Neural cell (in vitro differentiated cells): ENCODE measurements around the gene NDUFB11. TPM values are rescaled to one million over a fixed set of nuclear protein-coding genes. Genes with fewer than 3 reads are reported as not detected.

ENCODE experiments used
- H2AFZ ChIP-seq: fragments of 200-600, 300-800 bp; sonication (generic), shearing (Covaris generic); 2 replicates; pipeline ENCODE4 v1.6.0; 2014; ENCODE audit warnings: low read depth, mild to moderate bottlenecking, antibody characterized with exemption, low read length, moderate library complexity
- H3F3A ChIP-seq: fragments of 200-600 bp; shearing (Covaris generic); 2 replicates; pipeline ENCODE4 v1.6.1; 2016; ENCODE audit warnings: mild to moderate bottlenecking, moderate library complexity, mixed read lengths, antibody characterized with exemption, low read length; ENCODE audit not compliant: insufficient read depth, poor library complexity, severe bottlenecking
- H3K27ac ChIP-seq: fragments of 200-600, 300-800 bp; sonication (generic), shearing (Covaris generic); 2 replicates; pipeline ENCODE4 v1.5.1; 2014; ENCODE audit warnings: mild to moderate bottlenecking, low read length, moderate library complexity
- H3K27me3 ChIP-seq: fragments of 300-800, 200-600 bp; sonication (generic), shearing (Covaris generic); 2 replicates; pipeline ENCODE4 v1.6.0; 2014; ENCODE audit warnings: mild to moderate bottlenecking, low read depth, low read length, moderate library complexity; ENCODE audit not compliant: insufficient read depth
- H3K36me3 ChIP-seq: fragments of 300-800, 200-600 bp; sonication (generic), shearing (Covaris generic); 2 replicates; pipeline ENCODE4 v1.5.1; 2014; ENCODE audit warnings: mild to moderate bottlenecking, antibody characterized with exemption, low read length, moderate library complexity; ENCODE audit not compliant: insufficient read depth
- H3K4me2 ChIP-seq: fragments of 300-800, 200-600 bp; sonication (generic), shearing (Covaris generic); 2 replicates; pipeline ENCODE4 v1.6.0; 2014; ENCODE audit warnings: mild to moderate bottlenecking, low read length
- H3K4me3 ChIP-seq: fragments of 300-800, 200-600 bp; sonication (generic), shearing (Covaris generic); 2 replicates; pipeline ENCODE4 v1.5.1; 2014; ENCODE audit warnings: mild to moderate bottlenecking, low read length, moderate library complexity
- H3K79me2 ChIP-seq: fragments of 200-600 bp; shearing (Covaris generic); replicated peaks from 2 replicates; pipeline ENCODE4 v1.6.0; 2014; ENCODE audit warnings: mild to moderate bottlenecking, low read length, moderate library complexity; ENCODE audit not compliant: insufficient read depth
- H3K9ac ChIP-seq: fragments of 300-800, 200-600 bp; sonication (generic), shearing (Covaris generic); 2 replicates; pipeline ENCODE4 v1.6.1; 2016; ENCODE audit warnings: mild to moderate bottlenecking, low read length, mixed read lengths
- H3K9me2 ChIP-seq: fragments of 200-600 bp; shearing (Covaris generic); 2 replicates; pipeline ENCODE4 v1.6.1; 2016; ENCODE audit warnings: mild to moderate bottlenecking, low read length, mixed read lengths; ENCODE audit not compliant: insufficient read depth
- H3K9me3 ChIP-seq: fragments of 200-600, 300-800 bp; sonication (generic), shearing (Covaris generic); 2 replicates; pipeline ENCODE4 v1.6.1; 2016; ENCODE audit warnings: mild to moderate bottlenecking, mixed run types, low read length, moderate library complexity, mixed read lengths
- H4K20me1 ChIP-seq: fragments of 200-600 bp; shearing (Covaris generic); 2 replicates; pipeline ENCODE4 v1.6.1; 2016; ENCODE audit warnings: mild to moderate bottlenecking, mixed run types; ENCODE audit not compliant: insufficient read depth
- EP300 ChIP-seq: fragments of 450-650 bp; conservative IDR thresholded peaks from 2 replicates; pipeline ENCODE4 v1.6.1; 2014; ENCODE audit warnings: antibody characterized with exemption, mild to moderate bottlenecking, moderate library complexity; ENCODE audit not compliant: poor library complexity, severe bottlenecking
- EZH2 ChIP-seq: fragments of 200-600, 300-800 bp; shearing (Covaris generic), sonication (generic); IDR thresholded peaks from 2 replicates; pipeline ENCODE4 v1.6.1; 2014; ENCODE audit warnings: antibody characterized with exemption, low read length, borderline replicate concordance, mild to moderate bottlenecking; ENCODE audit not compliant: insufficient read depth, poor library complexity, severe bottlenecking
- MXI1 ChIP-seq: fragments of 450-650 bp; conservative IDR thresholded peaks from 2 replicates; pipeline ENCODE4 v1.6.1; 2014; ENCODE audit warnings: antibody characterized with exemption, mild to moderate bottlenecking; ENCODE audit not compliant: poor library complexity, severe bottlenecking
- POLR2AphosphoS5 ChIP-seq: IDR thresholded peaks from 2 replicates; pipeline ENCODE4 v1.6.1; 2012
- RAD21 ChIP-seq: fragments of 450-650 bp; conservative IDR thresholded peaks from 2 replicates; pipeline ENCODE4 v1.6.1; 2014; ENCODE audit warnings: antibody characterized with exemption, mild to moderate bottlenecking, moderate library complexity
- REST ChIP-seq: IDR thresholded peaks from 2 replicates; pipeline ENCODE4 v1.6.1; 2012; ENCODE audit warnings: borderline replicate concordance
- SMC3 ChIP-seq: fragments of 450-650 bp; conservative IDR thresholded peaks from 2 replicates; pipeline ENCODE4 v1.6.1; 2014; ENCODE audit warnings: antibody characterized with exemption, mild to moderate bottlenecking, moderate library complexity; ENCODE audit not compliant: poor library complexity
- TAF1 ChIP-seq: IDR thresholded peaks from 2 replicates; pipeline ENCODE4 v1.6.1; 2012; ENCODE audit warnings: low read depth
- polyA plus RNA-seq: library from polyadenylated mRNA; depleted of rRNA; stranded (reverse); fragments of >200 nt; gene quantifications from 2 replicates; pipeline ENCODE4 v1.2.3, GENCODE V29; 2014
- TF ChIP-seq, protein P1 (sequence below): fragments of 450-650 bp; IDR thresholded peaks from 2 replicates; pipeline ENCODE4 v1.5.1; 2014; ENCODE audit warnings: antibody characterized with exemption, mild to moderate bottlenecking, moderate library complexity; ENCODE audit not compliant: poor library complexity, severe bottlenecking

Gene NDUFB11
- polyA plus RNA-seq, 1 donor from 2014 or later = 184 TPM

DNA sequence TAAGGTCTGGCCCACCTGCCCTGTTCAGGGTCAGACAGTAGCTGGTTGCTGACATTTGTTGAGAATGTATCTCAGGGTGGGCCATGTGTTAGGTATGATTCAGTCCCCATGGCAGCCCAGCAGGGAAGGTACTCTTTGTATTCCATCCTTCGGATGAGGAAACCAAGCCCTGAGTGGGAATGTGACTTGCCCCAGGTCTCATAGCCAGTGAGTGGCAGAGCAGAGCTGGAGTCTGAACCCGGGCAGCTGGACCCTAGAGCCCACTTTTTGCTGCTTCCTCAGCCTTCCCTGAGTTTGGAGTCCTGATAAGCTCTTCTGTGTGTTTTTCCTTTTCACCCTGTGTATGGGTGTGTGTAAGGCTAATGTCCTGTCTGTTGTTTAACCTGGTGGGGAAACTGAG, 27.5 kb upstream of the NDUFB11 start:
- Histone ChIP-seq H3K4me3 (no peak overlapping the region), H3K4me2 (no peak overlapping the region), H3K27ac (no peak overlapping the region), H2AFZ (no peak overlapping the region), H3K27me3 (no peaks in the 10 kb centered on the region), H3K9ac (no peak overlapping the region), H3F3A (no peaks in the 10 kb centered on the region), H4K20me1 (no peaks in the 10 kb centered on the region), H3K36me3 (no peaks in the 10 kb centered on the region), H3K9me3 (no peaks in the 10 kb centered on the region), H3K79me2 (no peaks in the 10 kb centered on the region), H3K9me2 (no peaks in the 10 kb centered on the region)
- TF ChIP-seq POLR2AphosphoS5 = no peak
- TF ChIP-seq RAD21 = no peak
- no peak for TF ChIP-seq MXI1
- TF ChIP-seq EP300 = no peak
- no peak for TF ChIP-seq EZH2
- TF ChIP-seq TAF1 = no peak
- TF ChIP-seq SMC3 = no peak
- TF ChIP-seq, protein P1, sequence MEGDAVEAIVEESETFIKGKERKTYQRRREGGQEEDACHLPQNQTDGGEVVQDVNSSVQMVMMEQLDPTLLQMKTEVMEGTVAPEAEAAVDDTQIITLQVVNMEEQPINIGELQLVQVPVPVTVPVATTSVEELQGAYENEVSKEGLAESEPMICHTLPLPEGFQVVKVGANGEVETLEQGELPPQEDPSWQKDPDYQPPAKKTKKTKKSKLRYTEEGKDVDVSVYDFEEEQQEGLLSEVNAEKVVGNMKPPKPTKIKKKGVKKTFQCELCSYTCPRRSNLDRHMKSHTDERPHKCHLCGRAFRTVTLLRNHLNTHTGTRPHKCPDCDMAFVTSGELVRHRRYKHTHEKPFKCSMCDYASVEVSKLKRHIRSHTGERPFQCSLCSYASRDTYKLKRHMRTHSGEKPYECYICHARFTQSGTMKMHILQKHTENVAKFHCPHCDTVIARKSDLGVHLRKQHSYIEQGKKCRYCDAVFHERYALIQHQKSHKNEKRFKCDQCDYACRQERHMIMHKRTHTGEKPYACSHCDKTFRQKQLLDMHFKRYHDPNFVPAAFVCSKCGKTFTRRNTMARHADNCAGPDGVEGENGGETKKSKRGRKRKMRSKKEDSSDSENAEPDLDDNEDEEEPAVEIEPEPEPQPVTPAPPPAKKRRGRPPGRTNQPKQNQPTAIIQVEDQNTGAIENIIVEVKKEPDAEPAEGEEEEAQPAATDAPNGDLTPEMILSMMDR = no peak
- no peak for TF ChIP-seq REST

DNA sequence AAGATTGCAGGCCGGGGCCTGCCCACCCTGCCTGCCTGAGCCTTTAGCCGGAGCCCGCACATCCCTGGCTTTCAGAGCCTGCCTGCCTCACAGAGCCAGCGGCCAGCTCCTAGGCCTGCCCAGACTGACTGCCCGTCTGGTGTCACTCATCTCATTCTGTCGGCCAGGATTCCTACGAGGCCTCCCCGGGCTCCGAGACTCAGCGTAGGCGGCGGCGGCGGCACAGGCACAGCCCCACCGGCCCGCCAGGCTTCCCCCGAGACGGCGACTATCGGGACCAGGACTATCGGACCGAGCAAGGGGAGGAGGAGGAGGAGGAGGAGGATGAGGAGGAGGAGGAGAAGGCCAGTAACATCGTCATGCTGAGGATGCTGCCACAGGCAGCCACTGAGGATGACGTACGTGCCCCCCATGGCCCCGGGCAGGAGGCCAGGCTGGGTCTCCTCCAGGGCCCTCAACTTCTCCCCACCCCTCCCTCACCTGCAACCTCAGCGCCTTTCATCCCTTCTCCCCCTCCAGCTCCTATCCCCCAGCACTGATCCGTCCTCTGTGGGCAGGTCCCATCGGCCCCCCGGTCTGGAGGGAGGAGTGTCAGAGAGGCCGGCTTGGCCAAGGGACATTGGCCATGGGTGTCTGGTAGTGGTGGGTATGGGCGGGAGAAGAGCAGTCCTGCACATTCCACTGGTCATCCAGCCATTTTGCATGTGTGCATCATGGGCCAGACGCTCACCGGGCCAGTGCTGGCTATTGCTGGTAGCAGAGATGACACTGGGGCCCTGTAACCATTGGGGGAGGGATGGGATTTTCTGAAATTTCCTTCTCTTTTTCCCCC, 26.6 kb upstream of the NDUFB11 start:
- no peaks in the 10 kb centered on the region for H3K79me2 ChIP-seq
- no peak overlapping the region for H2AFZ ChIP-seq
- no peak overlapping the region for H3K4me3 ChIP-seq
- H3K27ac ChIP-seq = no peak overlapping the region
- no peak overlapping the region for H3K4me2 ChIP-seq
- H4K20me1 ChIP-seq = no peaks in the 10 kb centered on the region
- H3F3A ChIP-seq = no peaks in the 10 kb centered on the region
- no peaks in the 10 kb centered on the region for H3K36me3 ChIP-seq
- no peak overlapping the region for H3K9ac ChIP-seq
- H3K9me3 ChIP-seq = no peaks in the 10 kb centered on the region
- TF ChIP-seq RAD21 (no peak), REST (no peak), SMC3 (no peak), TAF1 (no peak), POLR2AphosphoS5 (no peak)
- TF ChIP-seq, protein P1 = no peak
- H3K27me3 ChIP-seq = no peaks in the 10 kb centered on the region
- H3K9me2 ChIP-seq = no peaks in the 10 kb centered on the region
